Measurements from ENCODE around the gene VTA1. TPM values are rescaled to one million over a fixed set of nuclear protein-coding genes. Genes with fewer than 3 reads are reported as not detected.

VTA1 gene
- 39.7 to 49.6 TPM (median 46.1 TPM) in 5 replicates for total RNA-seq (2022; extraction: Qiagen RNA extraction; ENCODE audit: low read depth)

GRCh38 chr6:142146828-142147662, at the start of gene VTA1, which contains the start of gene NMBR:
VTA1 (plus strand) TSS chr6:142147263; CDS start chr6:142147288, 25 bp downstream.
NMBR (minus strand) TSS chr6:142147122; CDS start chr6:142088658, 58,464 bp downstream.

GRCh38 chr6:142132625-142133024, 14.4 kb upstream of the VTA1 start, which contains the start of gene GJE1:
GJE1 (plus strand) TSS chr6:142132925; CDS start chr6:142133159, 234 bp downstream.

Other genes with a start within 250 kb of the VTA1 start
- gene GJE1, start 14.3 kb upstream of the VTA1 start, total RNA-seq (2022; extraction: Qiagen RNA extraction; ENCODE audit: low read depth) = not detected in 5 replicates
- not detected in 5 replicates for gene NMBR, start 141 bp upstream of the VTA1 start, total RNA-seq (2022; extraction: Qiagen RNA extraction; ENCODE audit: low read depth)
- gene ADGRG6, start 154.7 kb downstream of the VTA1 start, total RNA-seq (2022; extraction: Qiagen RNA extraction; ENCODE audit: low read depth) = 40.6 to 62.5 TPM (median 56.6 TPM) in 5 replicates